Endothelial cell of umbilical vein (primary cell): ENCODE measurements around the gene TOGARAM2. TPM values are rescaled to one million over a fixed set of nuclear protein-coding genes. Genes with fewer than 3 reads are reported as not detected.

Experiments used
- BruUV-seq: library from RNA; stranded (reverse); fragments of 400-500 nt; replicated peaks from 2 replicates; lab custom pipeline; 2021; lab: Mats Ljungman, UMichigan
- CTCF ChIA-PET: fragments of 300-600, 350-600 bp; sonication (Branson Sonifier 250); formaldehyde crosslinking; loops from one replicate; lab custom pipeline; 2021; ENCODE audit warnings: antibody characterized with exemption, inconsistent platforms; lab: Charles Lee
- POLR2A ChIA-PET: fragments of 300-600, 350-600 bp; sonication (Branson Sonifier 250); formaldehyde crosslinking; loops from one replicate; lab custom pipeline; 2021; ENCODE audit warnings: antibody characterized with exemption, inconsistent platforms; lab: Charles Lee
- DNase-seq: peaks from one replicate; pipeline ENCODE4 v3.0.0-alpha.2; 2011; ENCODE audit warnings: low read depth, low spot score
- FAIRE-seq: peaks from 2 replicates; lab custom pipeline; 2011; peaks lifted over from hg19 to GRCh38; lab: Jason Lieb, UNC
- H2AFZ ChIP-seq: 2 replicates; pipeline ENCODE4 v1.6.0; 2012; ENCODE audit warnings: low read depth, low read length, control low read depth, inconsistent platforms
- H3K27ac ChIP-seq: 2 replicates; pipeline ENCODE4 v1.5.1; 2011; ENCODE audit warnings: low read depth, mild to moderate bottlenecking, control low read depth, low read length, moderate library complexity; ENCODE audit not compliant: insufficient read depth
- H3K27me3 ChIP-seq, 2 experiments: 2 replicates each; pipeline versions ENCODE4 v1.6.0 to v1.6.1; 2011; ENCODE audit warnings: low read length in 2 of 2, mixed read lengths in 1 of 2; ENCODE audit not compliant: control insufficient read depth in 2 of 2, insufficient read depth in 2 of 2
- H3K36me3 ChIP-seq, 2 experiments: 2 replicates in 1 of 2; 3 replicates in 1 of 2; pipeline ENCODE4 v1.5.1; 2011; ENCODE audit warnings: low read length in 2 of 2, mild to moderate bottlenecking in 1 of 2, moderate library complexity in 1 of 2; ENCODE audit not compliant: control insufficient read depth in 2 of 2, insufficient read depth in 2 of 2; ENCODE audit errors: extremely low read depth in 1 of 2
- H3K4me1 ChIP-seq: 3 replicates; pipeline ENCODE4 v1.5.1; 2011; ENCODE audit warnings: mild to moderate bottlenecking, low read length; ENCODE audit not compliant: control insufficient read depth, insufficient read depth; ENCODE audit errors: extremely low read depth
- H3K4me2 ChIP-seq: 2 replicates; pipeline ENCODE4 v1.6.1; 2011; ENCODE audit warnings: low read length, control low read depth, mixed read lengths; ENCODE audit not compliant: insufficient read depth
- H3K4me3 ChIP-seq, 3 experiments: fragments of 200-600 bp in 1 of 3; sonication (generic), shearing (Covaris generic) in 1 of 3; replicated peaks in 1 of 3; 2 replicates each; pipeline ENCODE4 v1.5.1; 2011 to 2016; ENCODE audit warnings: control low read depth in 3 of 3, low read length in 3 of 3, mild to moderate bottlenecking in 2 of 3, inconsistent platforms in 1 of 3, low read depth in 1 of 3, moderate library complexity in 1 of 3; ENCODE audit not compliant: insufficient read depth in 1 of 3
- H3K79me2 ChIP-seq: 2 replicates; pipeline ENCODE4 v1.6.0; 2012; ENCODE audit warnings: low read length, inconsistent platforms; ENCODE audit not compliant: control insufficient read depth, insufficient read depth
- H3K9ac ChIP-seq: replicated peaks from 2 replicates; pipeline ENCODE3; 2011; ENCODE audit warnings: low read length, control low read depth; ENCODE audit not compliant: insufficient read depth; ENCODE audit errors: extremely low read depth
- H3K9me1 ChIP-seq: replicated peaks from 3 replicates; pipeline ENCODE4 v1.6.0; 2011; ENCODE audit warnings: mild to moderate bottlenecking, low read length; ENCODE audit not compliant: control insufficient read depth, insufficient read depth; ENCODE audit errors: extremely low read depth
- H3K9me3 ChIP-seq: replicated peaks from 2 replicates; pipeline ENCODE4 v1.5.1; 2012; ENCODE audit warnings: low read length, inconsistent platforms; ENCODE audit not compliant: control insufficient read depth, insufficient read depth
- H4K20me1 ChIP-seq: replicated peaks from 2 replicates; pipeline ENCODE3; 2011; ENCODE audit warnings: mild to moderate bottlenecking, low read length; ENCODE audit not compliant: control insufficient read depth, insufficient read depth; ENCODE audit errors: extremely low read depth
- CTCF ChIP-seq, 2 donors: IDR thresholded peaks; 1 replicate in 1 of 2; 2 replicates in 1 of 2; pipeline ENCODE4 v1.5.1; 2011; ENCODE audit warnings: low read length in 2 of 2, mild to moderate bottlenecking in 2 of 2, moderate library complexity in 2 of 2, control low read depth in 1 of 2, inconsistent platforms in 1 of 2, low read depth in 1 of 2; ENCODE audit not compliant: insufficient read depth in 1 of 2; ENCODE audit errors: extremely low read depth in 1 of 2
- EZH2 ChIP-seq: IDR thresholded peaks from 2 replicates; pipeline ENCODE4 v1.6.1; 2012; ENCODE audit warnings: borderline replicate concordance, low read depth, mild to moderate bottlenecking, moderate library complexity, low read length, inconsistent platforms; ENCODE audit not compliant: severe bottlenecking
- FOS ChIP-seq: IDR thresholded peaks from 2 replicates; pipeline ENCODE4 v1.6.1; 2011; ENCODE audit warnings: mild to moderate bottlenecking, low read length, moderate library complexity, borderline replicate concordance; ENCODE audit not compliant: insufficient read depth
- GATA2 ChIP-seq: IDR thresholded peaks from 2 replicates; pipeline ENCODE4 v1.7.0; 2011; ENCODE audit warnings: low read depth, mild to moderate bottlenecking, moderate library complexity, mixed read lengths, low read length; ENCODE audit not compliant: insufficient read length, insufficient read depth
- JUN ChIP-seq: IDR thresholded peaks from 2 replicates; pipeline ENCODE4 v1.6.1; 2011; ENCODE audit warnings: borderline replicate concordance, low read depth; ENCODE audit not compliant: insufficient read length, insufficient read depth
- MAX ChIP-seq: IDR thresholded peaks from 2 replicates; pipeline ENCODE4 v1.6.1; 2011; ENCODE audit not compliant: insufficient read depth, insufficient read length
- MYC ChIP-seq: IDR thresholded peaks from one replicate; pipeline ENCODE4 v1.6.1; 2011; ENCODE audit warnings: mild to moderate bottlenecking, low read depth, low read length
- POLR2A ChIP-seq: IDR thresholded peaks from 2 replicates; pipeline ENCODE4 v1.6.1; 2012; ENCODE audit warnings: low read depth, mild to moderate bottlenecking, control low read depth, low read length
- POLR2AphosphoS5 ChIP-seq: IDR thresholded peaks from 2 replicates; pipeline ENCODE4 v1.6.1; 2012; ENCODE audit warnings: low read depth, mild to moderate bottlenecking, control low read depth, low read length, moderate library complexity; ENCODE audit not compliant: insufficient read depth
- dilution Hi-C: fragments of 300-500 bp; cut with MboI; formaldehyde crosslinking; loops from one replicate; pipeline ENCODE4 v1.15.0; 2019; ENCODE audit warnings: low sequenced_read_pairs; ENCODE audit not compliant: extremely low pct_ligation_motif_present
- intact Hi-C: fragments of 100-400 bp; cut with micrococcal nuclease; formaldehyde crosslinking; loops from one replicate; pipeline ENCODE4 v1.10.0; 2022
- polyA plus RNA-seq, 4 experiments: library from polyadenylated mRNA; depleted of rRNA in 3 of 4; stranded (reverse) in 3 of 4; unstranded in 1 of 4; fragments of >200 nt; gene quantifications; 2 replicates each; pipeline versions ENCODE4 v1.2.1 to v1.2.3, GENCODE V29; 2011 to 2012; ENCODE audit warnings: missing spikeins in 1 of 4
- total RNA-seq: library from RNA; stranded (reverse); gene quantifications from 2 replicates; pipeline ENCODE4 v1.2.3, GENCODE V29; 2021

The TOGARAM2 gene
- total and polyA plus RNA-seq, 2 donors (not counting 3 experiments of a cell fraction or from before 2014, with no cell fraction given): not detected

GRCh38 chr2:29057006-29057405 lies 75.9 kb downstream of the TOGARAM2 start:
- no peak overlapping the region for H2AFZ ChIP-seq
- H3K27ac ChIP-seq: no peak overlapping the region
- BruUV-seq: no TSS peak
- no peaks in the 10 kb centered on the region for H3K27me3 ChIP-seq
- POLR2A ChIA-PET: no interaction called here
- no peaks in the 10 kb centered on the region for H3K9me1 ChIP-seq
- dilution Hi-C loops: no loop called here
- H3K4me2 ChIP-seq: no peak overlapping the region
- no peaks in the 10 kb centered on the region for H3K79me2 ChIP-seq
- intact Hi-C loops: no loop called here
- no peak overlapping the region for H3K4me3 ChIP-seq
- CTCF ChIA-PET: no interaction called here
- TF ChIP-seq POLR2AphosphoS5: no peak
- no peak for TF ChIP-seq POLR2A
- TF ChIP-seq GATA2: no peak
- TF ChIP-seq CTCF (IDR thresholded peaks at IDR 0.05; ENCODE audit: extremely low read depth in 1 of 2, insufficient read depth in 1 of 2, low read depth in 1 of 2, low read length in 2 of 2): no peak
- no peak for TF ChIP-seq JUN
- no peak for TF ChIP-seq MYC
- no peak for TF ChIP-seq FOS
- TF ChIP-seq MAX: no peak
- TF ChIP-seq EZH2: no peak
- H3K4me1 ChIP-seq: no peaks in the 10 kb centered on the region
- no peak for FAIRE-seq
- no peaks in the 10 kb centered on the region for H3K36me3 ChIP-seq
- no peak for DNase-seq
- no peaks in the 10 kb centered on the region for H3K9me3 ChIP-seq
- no peak overlapping the region for H3K9ac ChIP-seq
- H4K20me1 ChIP-seq: no peaks in the 10 kb centered on the region
